Neuronal stem cell (in vitro differentiated cells): ENCODE data around the gene GDI2.

ENCODE experiments used
- DNase-seq: peaks from one replicate; pipeline ENCODE4 v3.0.0-alpha.2; 2013; ENCODE audit warnings: low spot score
- H2AFZ ChIP-seq: one replicate; pipeline ENCODE4 v1.6.1; 2013; ENCODE audit warnings: mild to moderate bottlenecking, low read length, inconsistent platforms
- H2AK5ac ChIP-seq: 2 replicates; pipeline ENCODE4 v1.6.1; 2013; ENCODE audit warnings: low read depth, mild to moderate bottlenecking, inconsistent platforms, low read length, moderate library complexity, mixed read lengths
- H2BK120ac ChIP-seq: 2 replicates; pipeline ENCODE4 v1.6.1; 2013; ENCODE audit warnings: low read depth, mild to moderate bottlenecking, inconsistent platforms, low read length, moderate library complexity, mixed read lengths
- H2BK12ac ChIP-seq: one replicate; pipeline ENCODE4 v1.6.1; 2013; ENCODE audit warnings: low read length, inconsistent platforms
- H2BK15ac ChIP-seq: 2 replicates; pipeline ENCODE4 v1.6.1; 2013; ENCODE audit warnings: mild to moderate bottlenecking, low read length, inconsistent platforms, mixed read lengths
- H2BK5ac ChIP-seq: one replicate; pipeline ENCODE4 v1.6.1; 2013; ENCODE audit warnings: inconsistent platforms, mild to moderate bottlenecking, low read length, moderate library complexity
- H3K14ac ChIP-seq: one replicate; pipeline ENCODE4 v1.6.1; 2013; ENCODE audit warnings: low read length, inconsistent platforms
- H3K18ac ChIP-seq: 2 replicates; pipeline ENCODE4 v1.6.1; 2013; ENCODE audit warnings: low read length, inconsistent platforms
- H3K23ac ChIP-seq: 2 replicates; pipeline ENCODE4 v1.6.1; 2013; ENCODE audit warnings: low read depth, mild to moderate bottlenecking, mixed read lengths, low read length, inconsistent platforms; ENCODE audit not compliant: poor library complexity
- H3K27ac ChIP-seq: replicated peaks from 3 replicates; pipeline ENCODE4 v1.5.1; 2013; ENCODE audit warnings: low read length, inconsistent platforms
- H3K27me3 ChIP-seq, 3 experiments: 2 replicates each; pipeline ENCODE4 v1.6.1; 2013; ENCODE audit warnings: low read length in 3 of 3, mild to moderate bottlenecking in 2 of 3, inconsistent platforms in 1 of 3, low read depth in 1 of 3, mixed read lengths in 1 of 3, moderate library complexity in 1 of 3; ENCODE audit not compliant: control insufficient read depth in 3 of 3, insufficient read depth in 3 of 3
- H3K36me3 ChIP-seq, 2 donors: replicated peaks in 1 of 2; 2 replicates each; pipeline ENCODE4 v1.6.1; 2013; ENCODE audit warnings: low read length in 2 of 2; ENCODE audit not compliant: control insufficient read depth in 2 of 2, insufficient read depth in 2 of 2
- H3K4ac ChIP-seq: 2 replicates; pipeline ENCODE4 v1.6.1; 2013; ENCODE audit warnings: inconsistent platforms, mild to moderate bottlenecking, low read length, moderate library complexity
- H3K4me1 ChIP-seq, 2 donors: 1 replicate in 1 of 2; 2 replicates in 1 of 2; pipeline ENCODE4 v1.6.1; 2013; ENCODE audit warnings: low read length in 2 of 2, low read depth in 1 of 2; ENCODE audit not compliant: control insufficient read depth in 2 of 2, insufficient read depth in 1 of 2
- H3K4me2 ChIP-seq: one replicate; pipeline ENCODE4 v1.6.1; 2013; ENCODE audit warnings: mild to moderate bottlenecking, low read length, inconsistent platforms; ENCODE audit not compliant: insufficient read depth, poor library complexity, severe bottlenecking
- H3K4me3 ChIP-seq, 2 donors: 2 replicates each; pipeline ENCODE4 v1.5.1; 2013; ENCODE audit warnings: low read length in 2 of 2, mild to moderate bottlenecking in 2 of 2, inconsistent platforms in 1 of 2, moderate library complexity in 1 of 2
- H3K79me1 ChIP-seq: one replicate; pipeline ENCODE4 v1.6.1; 2013; ENCODE audit warnings: low read depth, mild to moderate bottlenecking, inconsistent platforms, low read length, moderate library complexity
- H3K9ac ChIP-seq: one replicate; pipeline ENCODE4 v1.6.1; 2013; ENCODE audit warnings: mild to moderate bottlenecking, low read depth, low read length, inconsistent platforms; ENCODE audit not compliant: poor library complexity
- H3K9me3 ChIP-seq, 2 donors: replicated peaks in 1 of 2; 2 replicates each; pipeline versions ENCODE3 to v1.6.1; 2013; ENCODE audit warnings: low read length in 2 of 2, mild to moderate bottlenecking in 2 of 2, inconsistent platforms in 1 of 2, low read depth in 1 of 2, mixed read lengths in 1 of 2, moderate library complexity in 1 of 2; ENCODE audit not compliant: control insufficient read depth in 2 of 2, insufficient read depth in 1 of 2
- H4K8ac ChIP-seq: one replicate; pipeline ENCODE4 v1.6.1; 2013; ENCODE audit warnings: low read depth, mild to moderate bottlenecking, inconsistent platforms, low read length, moderate library complexity
- H4K91ac ChIP-seq: one replicate; pipeline ENCODE4 v1.6.1; 2013; ENCODE audit warnings: low read length, low read depth, mild to moderate bottlenecking, inconsistent platforms; ENCODE audit not compliant: poor library complexity
- WGBS, 2 donors: extraction: QIAGEN DNeasy Blood & Tissue Kit; methylation state at CpG; one replicate each; pipeline ENCODE4 v1.1.7; 2013; ENCODE audit warnings: missing lambda C conversion rate in 2 of 2, mixed read lengths in 1 of 2; ENCODE audit not compliant: insufficient read length in 2 of 2, insufficient replicate concordance in 1 of 2; ENCODE audit errors: extremely low coverage in 2 of 2; 5-methylcytosine and 5-hydroxymethylcytosine counted together

GDI2 gene

GRCh38 chr10:5758927-5759326 is 54.3 kb downstream of the GDI2 start:
- H2BK15ac ChIP-seq: no peak overlapping the region
- no peak overlapping the region for H2BK12ac ChIP-seq
- H3K79me1 ChIP-seq: no peaks in the 10 kb centered on the region
- no peak overlapping the region for H3K4ac ChIP-seq
- no peaks in the 10 kb centered on the region for H3K9me3 ChIP-seq
- H3K4me1 ChIP-seq: no peaks in the 10 kb centered on the region
- H3K4me2 ChIP-seq: no peak overlapping the region
- no peak overlapping the region for H2AK5ac ChIP-seq
- H4K91ac ChIP-seq: no peak overlapping the region
- H3K27me3 ChIP-seq: no peaks in the 10 kb centered on the region
- peaks cover 23 to 82% of the 10 kb centered on the region in 2 donors for H3K36me3 ChIP-seq
- H3K18ac ChIP-seq: no peak overlapping the region
- H3K9ac ChIP-seq: no peak overlapping the region
- no peak overlapping the region for H3K14ac ChIP-seq
- H4K8ac ChIP-seq: no peak overlapping the region
- H3K4me3 ChIP-seq: no peak overlapping the region
- no peak overlapping the region for H2BK120ac ChIP-seq
- no peak overlapping the region for H2BK5ac ChIP-seq
- no peak overlapping the region for H2AFZ ChIP-seq
- H3K23ac ChIP-seq: no peak overlapping the region
- no peak for DNase-seq
- WGBS, 2 donors: no CpG with 5 or more reads among the region's 2 CpGs
- no peak overlapping the region for H3K27ac ChIP-seq

GRCh38 chr10:5757766-5758517 is 55.3 kb downstream of the GDI2 start:
- Histone ChIP-seq H3K4ac (no peak overlapping the region), H4K8ac (no peak overlapping the region), H3K27me3 (no peaks in the 10 kb centered on the region), H3K4me3 (no peak overlapping the region), H2AFZ (no peak overlapping the region), H2BK120ac (no peak overlapping the region), H3K79me1 (no peaks in the 10 kb centered on the region), H2BK5ac (no peak overlapping the region), H4K91ac (no peak overlapping the region), H2AK5ac (no peak overlapping the region), H3K4me2 (no peak overlapping the region), H3K9ac (no peak overlapping the region), H3K23ac (no peak overlapping the region), H3K4me1 (no peaks in the 10 kb centered on the region), H3K18ac (no peak overlapping the region), H3K36me3 (peaks cover 21 to 78% of the 10 kb centered on the region in 2 donors), H3K14ac (no peak overlapping the region), H2BK15ac (no peak overlapping the region), H3K9me3 (no peaks in the 10 kb centered on the region), H3K27ac (no peak overlapping the region), H2BK12ac (no peak overlapping the region)
- no peak for DNase-seq
- WGBS, 2 donors: no CpG with 5 or more reads among the region's 3 CpGs

- Histone ChIP-seq H3K4me1 (peaks cover 3 to 16% of the 10 kb centered on the region in 2 donors), H3K4ac (no peak overlapping the region), H3K9ac (no peak overlapping the region), H4K91ac (no peak overlapping the region), H2BK5ac (no peak overlapping the region), H3K79me1 (no peaks in the 10 kb centered on the region), H3K27me3 (no peaks in the 10 kb centered on the region), H2BK120ac (no peak overlapping the region), H2AK5ac (no peak overlapping the region), H2BK15ac (no peak overlapping the region), H3K36me3 (peaks cover 6 to 71% of the 10 kb centered on the region in 2 donors), H2AFZ (no peak overlapping the region), H3K14ac (peak overlapping the region; percentile 65), H3K9me3 (peaks cover 0 to 3% of the 10 kb centered on the region in 2 donors), H4K8ac (no peak overlapping the region), H3K4me3 (no peak overlapping the region), H3K27ac (peak overlapping the region; percentile 41), H2BK12ac (peak overlapping the region; percentile 33), H3K23ac (no peak overlapping the region), H3K4me2 (no peak overlapping the region), H3K18ac (peak overlapping the region; percentile 45)
- WGBS, 2 donors: no CpG with 5 or more reads among the region's 17 CpGs
- DNase-seq: no peak
These were observed 60.8 kb downstream of the GDI2 start for GRCh38 chr10:5752301-5752871.

- H3K27me3 ChIP-seq: no peaks in the 10 kb centered on the region
- no peak overlapping the region for H3K23ac ChIP-seq
- no peak overlapping the region for H2BK12ac ChIP-seq
- H2AK5ac ChIP-seq: no peak overlapping the region
- no peak overlapping the region for H4K91ac ChIP-seq
- no peak overlapping the region for H3K4ac ChIP-seq
- peaks cover 3 to 16% of the 10 kb centered on the region in 2 donors for H3K4me1 ChIP-seq
- peaks cover 0 to 3% of the 10 kb centered on the region in 2 donors for H3K9me3 ChIP-seq
- H3K4me2 ChIP-seq: no peak overlapping the region
- no peak overlapping the region for H3K14ac ChIP-seq
- H3K9ac ChIP-seq: no peak overlapping the region
- no peak overlapping the region for H3K4me3 ChIP-seq
- H2BK120ac ChIP-seq: no peak overlapping the region
- H2BK15ac ChIP-seq: no peak overlapping the region
- no CpG with 5 or more reads among the region's 6 CpGs for WGBS, 2 donors
- DNase-seq: no peak
- peaks cover 5 to 71% of the 10 kb centered on the region in 2 donors for H3K36me3 ChIP-seq
- H2AFZ ChIP-seq: no peak overlapping the region
- no peaks in the 10 kb centered on the region for H3K79me1 ChIP-seq
- no peak overlapping the region for H2BK5ac ChIP-seq
- no peak overlapping the region for H3K27ac ChIP-seq
- H3K18ac ChIP-seq: no peak overlapping the region
- no peak overlapping the region for H4K8ac ChIP-seq
These were observed 61.5 kb downstream of the GDI2 start for GRCh38 chr10:5751601-5752253.
